Smooth muscle cell of the pulmonary artery (primary cell): ENCODE measurements around the gene MSH2. TPM values are rescaled to one million over a fixed set of nuclear protein-coding genes. Genes with fewer than 3 reads are reported as not detected.

Source experiments
- total RNA-seq: library from RNA; depleted of rRNA; stranded (reverse); fragments of >200 nt; gene quantifications from 2 replicates; pipeline ENCODE4 v1.2.3, GENCODE V29; 2014

MSH2 gene
- total RNA-seq, result 13.3 and 15.5 TPM in 2 replicates

GRCh38 chr2:47402805-47403608 is at the start of gene MSH2:
TSS of gene MSH2 (plus strand) at chr2:47403156. CDS start at chr2:47403192, 36 bp downstream.

Other genes starting within 250 kb of the MSH2 start
- 0.07 and 0.20 TPM in 2 replicates for gene STPG4, start 247.8 kb upstream of the MSH2 start, total RNA-seq
- gene CALM2, start 226.6 kb upstream of the MSH2 start, total RNA-seq, result 373 and 536 TPM in 2 replicates
- gene EPCAM, start 33.8 kb upstream of the MSH2 start, total RNA-seq, result 0.07 and 0.17 TPM in 2 replicates
- 0.03 and 0.07 TPM in 2 replicates for gene KCNK12, start 167.8 kb downstream of the MSH2 start, total RNA-seq